ENCODE results near the gene LMNB1. TPM values are rescaled to one million over a fixed set of nuclear protein-coding genes. Genes with fewer than 3 reads are reported as not detected.
A peak's percentile ranks its signal among the peaks of the same experiment; 100 is the strongest.

Gene LMNB1
- total RNA-seq, 4 donors from 2014 or later = 7.9 to 53.3 (median 16.8) TPM

- intact Hi-C loops (cut with DNase I; ENCODE audit: low total_unique reads) = no loop called here
Observed at GRCh38 chr5:126872561-126873354, 95.8 kb downstream of the LMNB1 start.

GRCh38 chr5:126875303-126875785 is 98.4 kb downstream of the LMNB1 start:
- in situ Hi-C loops (cut with MboI; ENCODE audit: low pct_ligation_motif_present in 1 of 4, low pct_unique_long_range_greater_than_20kb in 1 of 4, low sequenced_read_pairs in 3 of 4) = no loop called here
- 71 to 100% methylated on average over 2 to 13 of the region's 13 CpGs for WGBS, 2 donors (ENCODE audit: low coverage in 1 of 2)
- Histone ChIP-seq H3K9me3 (no peaks in the 10 kb centered on the region), H3K27me3 (no peaks in the 10 kb centered on the region), H3K4me1 (peaks cover 0 to 8% (median 3%) of the 10 kb centered on the region in 4 donors), H3K4me3 (no peak overlapping the region), H3K27ac (no peak overlapping the region), H3K36me3 (no peaks in the 10 kb centered on the region)
- no peak for TF ChIP-seq POLR2AphosphoS5 (IDR thresholded peaks at IDR 0.05)
- no peak for TF ChIP-seq EP300 (IDR thresholded peaks at IDR 0.05; ENCODE audit: low read depth)
- TF ChIP-seq CTCF (IDR thresholded peaks at IDR 0.05) = no peak
- TF ChIP-seq POLR2A (IDR thresholded peaks at IDR 0.05) = no peak
- intact Hi-C loops (cut with DNase I; ENCODE audit: low total_unique reads) = no loop called here
- DNase-seq = no peak

More at GRCh38 chr5:126872561-126873354, 95.8 kb downstream of the LMNB1 start:
- H3K9me3 ChIP-seq = no peaks in the 10 kb centered on the region
- in situ Hi-C loops (cut with MboI; ENCODE audit: low pct_ligation_motif_present in 1 of 4, low pct_unique_long_range_greater_than_20kb in 1 of 4, low sequenced_read_pairs in 3 of 4) = loop anchor here in 1 of 4 donors (25.0 kb wide), 1 partner anchor 165 kb away; the partner anchor contains the start of gene MARCHF3
- H3K27me3 ChIP-seq = no peaks in the 10 kb centered on the region
- H3K27ac ChIP-seq = no peak overlapping the region
- DNase-seq = no peak
- no peak for TF ChIP-seq POLR2AphosphoS5 (IDR thresholded peaks at IDR 0.05)
- no peak for TF ChIP-seq EP300 (IDR thresholded peaks at IDR 0.05; ENCODE audit: low read depth)
- no peak for TF ChIP-seq CTCF (IDR thresholded peaks at IDR 0.05)
- no peak for TF ChIP-seq POLR2A (IDR thresholded peaks at IDR 0.05)
- WGBS, 2 donors (ENCODE audit: low coverage in 1 of 2) = 89 to 92% methylated on average over 7 to 11 of the region's 11 CpGs
- peaks cover 0 to 8% (median 3%) of the 10 kb centered on the region in 4 donors for H3K4me1 ChIP-seq
- no peak overlapping the region for H3K4me3 ChIP-seq
- no peaks in the 10 kb centered on the region for H3K36me3 ChIP-seq

GRCh38 chr5:126877602-126878001 is 100.7 kb downstream of the LMNB1 start:
- no peak for DNase-seq
- TF ChIP-seq EP300 (IDR thresholded peaks at IDR 0.05; ENCODE audit: low read depth) = no peak
- peak in 2 of 3 donors; percentile 39 to 40 for TF ChIP-seq POLR2AphosphoS5 (IDR thresholded peaks at IDR 0.05)
- no peaks in the 10 kb centered on the region for H3K9me3 ChIP-seq
- H3K27ac ChIP-seq = peak overlapping the region in 1 of 4 donors; percentile 50
- in situ Hi-C loops (cut with MboI; ENCODE audit: low pct_ligation_motif_present in 1 of 4, low pct_unique_long_range_greater_than_20kb in 1 of 4, low sequenced_read_pairs in 3 of 4) (no loop called here), intact Hi-C loops (cut with DNase I; ENCODE audit: low total_unique reads) (no loop called here)
- 50 to 83% methylated on average over 3 to 7 of the region's 7 CpGs for WGBS, 2 donors (ENCODE audit: low coverage in 1 of 2)
- H3K36me3 ChIP-seq = no peaks in the 10 kb centered on the region
- peaks cover 0 to 8% (median 3%) of the 10 kb centered on the region in 4 donors for H3K4me1 ChIP-seq
- no peaks in the 10 kb centered on the region for H3K27me3 ChIP-seq
- H3K4me3 ChIP-seq = no peak overlapping the region

GRCh38 chr5:126878085-126878484 is 101.1 kb downstream of the LMNB1 start:
- in situ Hi-C loops (cut with MboI; ENCODE audit: low pct_ligation_motif_present in 1 of 4, low pct_unique_long_range_greater_than_20kb in 1 of 4, low sequenced_read_pairs in 3 of 4) = no loop called here
- 65 to 73% methylated on average over 6 to 13 of the region's 13 CpGs for WGBS, 2 donors (ENCODE audit: low coverage in 1 of 2)
- intact Hi-C loops (cut with DNase I; ENCODE audit: low total_unique reads) = no loop called here
- H3K27me3 ChIP-seq = no peaks in the 10 kb centered on the region
- H3K9me3 ChIP-seq = no peaks in the 10 kb centered on the region
- no peak overlapping the region for H3K4me3 ChIP-seq
- peaks cover 0 to 8% (median 3%) of the 10 kb centered on the region in 4 donors for H3K4me1 ChIP-seq
- no peaks in the 10 kb centered on the region for H3K36me3 ChIP-seq
- TF ChIP-seq POLR2A (IDR thresholded peaks at IDR 0.05) (no peak), POLR2AphosphoS5 (IDR thresholded peaks at IDR 0.05) (no peak)
- peak overlapping the region in 1 of 4 donors; percentile 50 for H3K27ac ChIP-seq
- DNase-seq = no peak

GRCh38 chr5:126878634-126879033 is 101.7 kb downstream of the LMNB1 start:
- Histone ChIP-seq H3K9me3 (no peaks in the 10 kb centered on the region), H3K36me3 (no peaks in the 10 kb centered on the region), H3K27ac (peak overlapping the region in 1 of 4 donors; percentile 50), H3K4me3 (no peak overlapping the region), H3K4me1 (peaks cover 0 to 8% (median 3%) of the 10 kb centered on the region in 4 donors), H3K27me3 (no peaks in the 10 kb centered on the region)
- no peak for DNase-seq
- 87% methylated on average over 4 of the region's 4 CpGs; no CpG with 5 or more reads in 1 of the 2 donors for WGBS, 2 donors (ENCODE audit: low coverage in 1 of 2)
- intact Hi-C loops (cut with DNase I; ENCODE audit: low total_unique reads) (no loop called here), in situ Hi-C loops (cut with MboI; ENCODE audit: low pct_ligation_motif_present in 1 of 4, low pct_unique_long_range_greater_than_20kb in 1 of 4, low sequenced_read_pairs in 3 of 4) (no loop called here)
- TF ChIP-seq POLR2A (IDR thresholded peaks at IDR 0.05) (no peak), POLR2AphosphoS5 (IDR thresholded peaks at IDR 0.05) (no peak), EP300 (IDR thresholded peaks at IDR 0.05; ENCODE audit: low read depth) (no peak), CTCF (IDR thresholded peaks at IDR 0.05) (no peak)
